ENCODE data around the gene C2orf69.
A peak's percentile ranks its signal among the peaks of the same experiment; 100 is the strongest.
"Not testable (repeated sequence)": the region's sequence is repeated elsewhere in the genome, so short reads cannot be mapped to it uniquely, and the experiment has no call there.

C2orf69 gene

GRCh38 chr2:199911052-199911876 lies at the start of gene C2orf69:
TSS of gene C2orf69 (plus strand) at chr2:199911293. CDS start at chr2:199911439, 146 bp downstream.
- DNase-seq: peak; percentile 99

- no peak for DNase-seq
These were observed 48.3 kb upstream of the C2orf69 start for GRCh38 chr2:199862788-199863187.

- no peak for DNase-seq
These were observed 45.2 kb upstream of the C2orf69 start for GRCh38 chr2:199865905-199866304.

- no peak for DNase-seq
These were observed 42.5 kb upstream of the C2orf69 start for GRCh38 chr2:199868431-199869226.

- DNase-seq: no peak
These were observed 41.9 kb upstream of the C2orf69 start for GRCh38 chr2:199869227-199869541.

GRCh38 chr2:199869653-199870052 lies 41.4 kb upstream of the C2orf69 start:
- no peak for DNase-seq

GRCh38 chr2:199870581-199870980 lies 40.5 kb upstream of the C2orf69 start:
- DNase-seq: no peak

- no peak for DNase-seq
These were observed 36.9 kb upstream of the C2orf69 start for GRCh38 chr2:199874209-199874608.

GRCh38 chr2:199875400-199875799 lies 35.7 kb upstream of the C2orf69 start:
- DNase-seq: no peak

- no peak for DNase-seq
These were observed 28.4 kb upstream of the C2orf69 start for GRCh38 chr2:199882667-199883066.

GRCh38 chr2:199883474-199884212 lies 27.4 kb upstream of the C2orf69 start:
- DNase-seq: no peak

- DNase-seq: no peak
These were observed 15.7 kb upstream of the C2orf69 start for GRCh38 chr2:199895406-199895805.

- DNase-seq: no peak
These were observed 14.5 kb upstream of the C2orf69 start for GRCh38 chr2:199896617-199897016.

- DNase-seq: no peak
These were observed 9.2 kb upstream of the C2orf69 start for GRCh38 chr2:199901942-199902341.

- no peak for DNase-seq
These were observed 8.5 kb upstream of the C2orf69 start for GRCh38 chr2:199902486-199903110.

GRCh38 chr2:199903111-199903510 lies 8.0 kb upstream of the C2orf69 start:
- DNase-seq: no peak

GRCh38 chr2:199907008-199907714 lies 3.9 kb upstream of the C2orf69 start:
- peak; percentile 45 for DNase-seq

- peak; percentile 41 for DNase-seq
These were observed 598 bp upstream of the C2orf69 start for GRCh38 chr2:199910338-199911051.

GRCh38 chr2:199911877-199912161 lies 726 bp downstream of the C2orf69 start:
- no peak for DNase-seq

- not testable (repeated sequence) for DNase-seq
These were observed 1.5 kb downstream of the C2orf69 start for GRCh38 chr2:199912553-199913114.

GRCh38 chr2:199914372-199914958 lies 3.4 kb downstream of the C2orf69 start:
- DNase-seq: no peak
